ENCODE measurements around the gene HEXIM2. TPM values are rescaled to one million over a fixed set of nuclear protein-coding genes. Genes with fewer than 3 reads are reported as not detected.

The HEXIM2 gene
- total and polyA plus RNA-seq, 2 of the 13 experiments (the other 11 are each of a cell fraction or from before 2014, with no cell fraction given), result 27.1 to 32.4 TPM

GRCh38 chr17:45170931-45171337 is 9.3 kb downstream of the HEXIM2 start (continued):
- TF ChIP-seq ZNF503 (CRISPR knock-in tag; IDR thresholded peaks at IDR 0.05) (no peak), ZNF879 (CRISPR knock-in tag; IDR thresholded peaks at IDR 0.05) (no peak), RFX1 (IDR thresholded peaks at IDR 0.05) (peak; percentile 54; the same call in 1 of the 2 replicates), THAP9 (CRISPR knock-in tag; IDR thresholded peaks at IDR 0.05; ENCODE audit: borderline replicate concordance) (0 out of 2 replicates have a peak, but pooled peaks have one; percentile 9), CENPBD1 (CRISPR knock-in tag; IDR thresholded peaks at IDR 0.05; ENCODE audit: borderline replicate concordance, low read depth) (no peak), ZHX2 (IDR thresholded peaks at IDR 0.05; ENCODE audit: low read depth) (no peak), ZHX2 (CRISPR knock-in tag; IDR thresholded peaks at IDR 0.05; ENCODE audit: borderline replicate concordance) (no peak), MAFF (IDR thresholded peaks at IDR 0.05; ENCODE audit: low read depth, low read length) (no peak), ZNF512 (CRISPR knock-in tag; IDR thresholded peaks at IDR 0.05) (no peak), GLMP (CRISPR knock-in tag; IDR thresholded peaks at IDR 0.05; ENCODE audit: borderline replicate concordance) (no peak), CHCHD3 (CRISPR knock-in tag; IDR thresholded peaks at IDR 0.05) (0 out of 2 replicates have a peak, but pooled peaks have one; percentile 70)
